ENCODE measurements around the gene TSC2.

- TF ChIP-seq POLR2A (IDR thresholded peaks at IDR 0.05; ENCODE audit: low read depth, low read length) (no peak), POLR2AphosphoS5 (IDR thresholded peaks at IDR 0.05; ENCODE audit: low read depth, low read length) (no peak)
These were observed 17.7 kb upstream of the TSC2 start for GRCh38 chr16:2030036-2030435.

All from GM12892 (cell line).